Myocyte (in vitro differentiated cells): ENCODE results near the gene ZNF281. TPM values are rescaled to one million over a fixed set of nuclear protein-coding genes. Genes with fewer than 3 reads are reported as not detected.

Experiments
- DNase-seq: peaks from one replicate; pipeline ENCODE4 v3.0.0-alpha.2; 2012; ENCODE audit warnings: low read depth
- total RNA-seq: library from RNA; depleted of rRNA; stranded (reverse); fragments of >200 nt; gene quantifications from 2 replicates; pipeline ENCODE4 v1.2.3, GENCODE V29; 2014

The ZNF281 gene
- total RNA-seq, 1 donor from 2014 or later: 14.1 TPM

DNA sequence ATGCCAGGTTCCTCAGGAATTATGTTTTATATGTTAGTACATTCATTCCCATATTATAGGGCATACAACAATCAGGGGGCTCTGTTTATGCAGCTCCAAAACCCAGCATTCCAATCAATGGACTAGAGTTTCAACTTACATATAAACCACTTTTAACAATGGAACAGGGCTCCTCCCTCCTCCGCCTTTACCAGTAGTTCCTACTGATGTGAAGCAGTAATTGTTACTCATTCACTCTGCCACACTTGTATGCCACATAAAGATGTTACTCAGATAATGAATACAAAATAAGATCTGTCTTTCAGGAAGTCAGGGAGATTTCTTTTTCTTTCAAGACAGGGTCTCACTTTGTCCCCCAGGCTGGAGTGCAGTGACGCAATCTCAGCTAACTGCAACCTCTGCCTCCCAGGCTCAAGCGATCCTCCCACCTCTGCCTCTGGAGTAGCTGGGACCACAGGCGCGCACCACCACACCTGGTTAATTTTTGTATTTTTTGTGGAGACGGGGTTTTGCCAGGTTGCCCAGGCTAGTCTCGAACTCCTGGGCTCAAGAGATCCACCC, 17.1 kb downstream of the ZNF281 start:
- DNase-seq: no peak

DNA sequence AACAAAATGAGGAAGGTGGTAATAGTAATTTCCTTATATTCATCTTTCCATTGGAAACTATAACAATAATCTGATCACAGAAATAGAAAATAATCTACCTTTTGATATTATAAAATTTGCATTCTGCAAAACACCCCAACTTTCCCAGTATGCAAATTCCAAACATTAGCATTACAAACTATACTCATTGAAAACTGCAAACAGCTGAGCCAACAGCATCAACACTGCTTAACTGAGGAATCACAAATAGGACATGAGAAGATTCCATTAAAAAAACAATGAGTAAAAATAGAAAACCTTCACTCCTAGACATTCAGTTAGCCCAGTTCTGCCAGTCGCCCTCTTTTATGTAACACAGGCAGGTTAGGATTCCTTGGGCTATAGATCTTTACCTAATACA, 18.1 kb downstream of the ZNF281 start:
- DNase-seq: no peak

DNA sequence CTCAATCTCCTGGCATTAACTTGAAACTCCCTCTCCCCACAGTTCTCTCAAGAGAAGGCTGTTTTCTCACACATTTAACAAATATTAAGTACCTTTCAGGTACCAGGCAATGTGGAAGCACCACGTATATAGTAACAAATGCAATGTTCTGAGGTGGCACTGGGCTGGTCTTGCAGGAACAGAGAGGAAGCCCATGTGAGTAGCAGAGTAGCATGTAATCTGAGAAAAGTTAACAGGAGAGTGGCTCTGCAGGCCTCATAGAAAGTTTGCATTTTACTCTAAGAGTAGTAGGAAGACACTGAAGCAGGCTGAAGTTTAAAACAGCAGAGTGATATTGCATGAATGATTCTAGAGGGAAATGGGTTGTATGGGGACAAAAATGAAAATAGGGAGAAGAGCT, 21.0 kb downstream of the ZNF281 start:
- DNase-seq: no peak

DNA sequence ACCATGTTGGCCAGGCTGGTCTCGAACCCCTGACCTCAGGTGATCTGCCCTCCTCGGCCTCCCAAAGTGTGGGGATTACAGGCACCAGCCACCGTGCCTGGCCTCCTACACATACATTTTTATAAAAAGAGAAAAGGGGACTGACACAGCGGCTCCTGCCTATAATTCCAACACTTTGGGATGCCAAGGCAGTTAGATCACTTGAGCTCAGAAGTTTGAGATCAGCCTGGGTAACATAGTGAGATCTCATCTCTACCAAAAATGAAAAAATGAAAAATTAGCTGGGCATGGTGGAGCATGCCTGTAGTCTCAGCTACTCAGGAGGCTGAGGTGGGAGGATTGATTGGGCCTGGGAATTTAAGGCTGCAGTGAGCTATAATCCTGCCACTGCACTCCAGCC, 23.4 kb downstream of the ZNF281 start:
- DNase-seq: no peak

- DNase-seq: no peak
Observed at GRCh38 chr1:200384818-200385390, 24.9 kb downstream of the ZNF281 start.

DNA sequence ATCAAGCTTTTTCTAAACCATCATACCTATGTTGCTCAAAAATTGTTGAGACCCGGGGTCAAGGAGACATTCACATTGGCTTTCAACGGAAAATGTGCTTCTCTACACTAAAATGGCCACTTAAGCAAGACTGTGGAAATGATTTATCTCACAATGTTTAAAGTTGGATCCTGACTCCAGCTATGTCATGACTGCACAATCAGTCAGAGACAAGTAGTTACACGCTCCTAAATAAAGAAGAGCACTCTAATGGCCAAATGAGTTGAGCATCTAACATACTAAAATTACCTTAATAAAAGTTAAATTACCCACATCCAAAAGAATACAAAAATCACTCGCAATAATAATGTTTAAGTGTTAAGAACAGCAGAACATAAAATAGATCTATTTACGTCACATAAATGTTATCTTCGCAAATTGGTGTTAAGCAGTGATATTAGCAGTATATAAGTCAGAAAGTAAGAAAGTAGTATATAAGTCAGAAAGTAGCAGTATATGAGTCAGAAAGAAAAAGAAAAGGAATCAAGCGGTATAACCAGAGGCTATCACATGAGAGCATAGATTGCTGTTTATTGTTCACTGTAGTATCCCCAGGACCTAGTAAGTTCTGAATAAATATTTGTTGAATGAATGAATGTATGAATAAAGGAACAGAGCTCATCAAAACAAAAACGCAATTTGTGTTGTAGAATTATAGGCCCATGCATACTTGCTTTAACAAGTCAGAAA, 28.4 kb downstream of the ZNF281 start:
- DNase-seq: no peak

DNA sequence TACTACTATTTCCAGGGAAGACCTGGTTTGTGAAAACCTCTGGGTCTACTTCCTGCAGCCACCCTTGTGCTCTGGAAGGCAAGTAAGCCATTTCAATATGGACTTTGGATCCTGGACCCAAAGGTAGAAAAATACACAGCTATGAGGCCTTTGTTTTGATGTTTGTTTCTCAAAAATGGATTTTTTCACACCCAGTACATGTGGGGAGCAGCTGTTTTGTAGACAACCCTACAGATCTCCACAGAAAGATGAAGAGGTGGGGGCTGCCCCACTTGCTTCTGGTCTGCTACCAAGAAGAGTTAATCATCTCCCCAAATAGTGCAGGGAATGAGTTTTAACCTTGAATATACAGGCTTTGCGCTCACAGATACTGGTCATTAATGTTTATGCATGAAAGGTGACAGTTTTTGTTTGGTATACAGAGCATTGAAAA, 29.2 kb downstream of the ZNF281 start:
- no peak for DNase-seq

DNA sequence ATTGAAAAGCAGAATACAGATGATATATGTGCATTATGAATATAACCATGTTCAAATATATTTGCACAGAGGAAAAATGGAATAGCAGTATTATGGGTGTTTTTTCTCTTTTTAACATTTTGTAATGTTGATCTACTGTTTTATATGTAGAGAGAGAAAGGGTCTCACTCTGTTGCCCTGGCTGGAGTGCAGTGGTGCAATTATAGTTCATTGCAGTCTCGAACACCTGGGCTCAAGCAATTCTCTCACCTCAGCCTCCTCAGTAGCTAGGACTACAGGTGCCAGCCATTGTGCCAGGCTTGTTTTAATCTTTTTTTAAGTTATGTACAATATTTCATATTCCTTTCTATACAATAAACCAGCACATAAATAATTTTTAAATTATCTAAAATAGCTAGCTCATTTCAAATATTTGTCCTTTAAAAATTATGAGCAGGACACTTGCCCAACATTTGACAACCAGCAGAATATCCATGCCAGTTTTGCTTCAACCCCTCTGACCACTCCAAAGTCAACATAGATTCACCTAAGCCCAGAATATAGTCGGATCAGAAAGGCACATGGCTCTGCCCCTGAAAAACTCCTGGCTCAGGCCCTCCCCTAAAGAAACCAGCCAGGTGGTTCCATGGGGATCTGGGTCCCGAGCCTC, 29.8 kb downstream of the ZNF281 start:
- no peak for DNase-seq

DNA sequence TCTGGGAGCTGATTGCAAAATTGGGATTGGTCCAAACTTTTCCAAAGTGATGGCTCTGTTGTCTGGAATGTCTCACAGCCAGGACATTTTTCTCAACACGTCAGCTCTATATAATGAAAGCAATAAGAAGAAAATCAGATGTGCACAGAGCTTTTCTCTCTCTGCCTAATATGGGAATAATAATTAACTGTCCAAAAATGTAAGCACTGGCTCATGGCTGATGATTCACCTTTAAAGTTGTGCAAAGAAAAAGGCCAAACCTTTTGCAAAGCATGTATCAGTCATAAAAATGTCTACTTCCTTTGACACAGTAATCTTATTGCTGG, 30.4 kb downstream of the ZNF281 start:
- peak; percentile 40 for DNase-seq

- DNase-seq: no peak
Observed at GRCh38 chr1:200378096-200378495, 31.7 kb downstream of the ZNF281 start.

DNA sequence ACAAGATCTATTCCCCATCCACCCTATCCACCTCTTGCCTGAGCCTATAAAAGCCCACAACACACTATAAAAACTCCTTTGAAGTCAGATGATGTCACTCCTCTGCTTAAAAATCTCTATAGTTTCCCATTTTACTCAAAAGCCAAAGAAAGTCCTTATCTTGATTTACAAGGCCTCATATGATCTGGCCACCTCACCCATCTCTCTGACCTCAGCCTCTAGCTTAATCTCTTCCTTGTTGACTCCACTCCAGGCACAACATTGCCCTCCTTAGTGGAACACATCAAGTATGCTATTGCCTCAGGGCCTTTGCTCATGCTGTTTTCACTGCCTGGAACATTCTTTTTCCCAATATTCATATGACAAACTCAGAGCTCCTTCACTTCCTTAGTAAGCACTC, 33.3 kb downstream of the ZNF281 start:
- DNase-seq: no peak

DNA sequence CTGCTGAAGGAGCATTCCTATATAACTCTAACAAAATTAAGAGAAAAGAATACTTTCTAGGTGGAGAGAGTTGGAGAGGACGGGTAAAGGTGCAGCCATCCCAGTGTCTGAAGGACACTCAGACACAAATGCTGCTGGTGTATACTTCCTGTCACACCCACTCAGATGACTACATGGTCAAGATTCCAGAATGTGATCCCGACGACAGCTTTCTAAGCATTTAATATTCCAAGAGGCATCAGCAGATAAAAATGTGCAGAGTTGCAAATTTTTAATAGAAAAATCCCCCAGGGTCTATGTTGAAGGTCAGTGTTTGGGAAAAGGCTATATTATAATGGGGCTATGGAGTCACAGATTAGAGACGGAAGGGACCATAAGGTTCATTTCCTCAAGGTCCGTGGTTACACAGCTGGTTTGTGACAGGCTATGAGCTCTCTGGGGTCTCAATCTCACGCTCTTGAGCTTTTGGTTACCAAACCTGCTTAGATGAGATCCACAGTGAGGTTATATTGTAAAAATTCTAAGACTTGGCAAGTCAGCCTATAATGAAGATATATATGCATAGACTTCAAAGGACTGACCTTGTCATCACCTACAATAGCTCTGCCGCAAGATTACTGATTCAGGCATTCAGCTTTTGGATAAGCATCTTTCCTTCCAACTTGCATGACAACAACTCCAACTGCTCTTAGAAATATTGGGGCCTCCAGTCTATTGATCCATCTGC, 35.1 kb downstream of the ZNF281 start:
- DNase-seq: peak; percentile 11

GRCh38 chr1:200373811-200374231, 36.0 kb downstream of the ZNF281 start:
- no peak for DNase-seq

DNA sequence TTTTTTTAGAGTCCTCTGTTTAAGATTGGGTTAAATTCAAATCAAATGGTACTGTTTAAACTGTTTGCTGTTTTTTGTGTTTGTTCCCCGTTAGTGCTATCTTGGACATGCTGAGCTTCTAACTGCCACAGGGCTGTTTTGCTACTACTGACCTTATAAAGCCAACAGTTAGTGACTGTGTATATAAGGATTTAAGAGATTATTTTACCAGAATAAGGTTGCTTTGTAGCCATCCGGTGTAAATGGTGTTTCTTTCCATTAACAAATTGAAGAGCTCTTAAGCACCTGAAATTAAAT, 37.0 kb downstream of the ZNF281 start:
- DNase-seq: no peak

GRCh38 chr1:200372095-200372884, 37.5 kb downstream of the ZNF281 start:
- peak; percentile 34 for DNase-seq

- no peak for DNase-seq
Observed at GRCh38 chr1:200369706-200370105, 40.1 kb downstream of the ZNF281 start.

DNA sequence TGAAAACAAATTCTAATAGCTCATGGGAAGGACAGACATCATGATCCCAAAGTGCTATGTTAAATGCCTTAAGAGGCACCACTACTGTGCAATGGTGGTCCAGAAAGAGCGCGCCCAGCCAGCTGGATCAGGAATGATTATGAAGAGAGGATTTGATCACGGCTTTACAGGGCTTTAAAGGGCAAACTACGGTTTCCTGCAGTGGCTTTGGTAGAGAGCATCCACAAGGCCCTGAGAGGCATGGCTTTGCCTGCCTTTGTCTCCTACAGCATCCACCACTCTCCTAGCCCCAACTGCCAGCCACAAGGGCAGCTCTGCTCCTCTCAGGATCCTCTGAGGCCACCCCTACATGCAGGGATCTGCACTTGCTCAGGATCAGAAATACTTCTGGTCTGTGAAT, 40.7 kb downstream of the ZNF281 start:
- DNase-seq: no peak

DNA sequence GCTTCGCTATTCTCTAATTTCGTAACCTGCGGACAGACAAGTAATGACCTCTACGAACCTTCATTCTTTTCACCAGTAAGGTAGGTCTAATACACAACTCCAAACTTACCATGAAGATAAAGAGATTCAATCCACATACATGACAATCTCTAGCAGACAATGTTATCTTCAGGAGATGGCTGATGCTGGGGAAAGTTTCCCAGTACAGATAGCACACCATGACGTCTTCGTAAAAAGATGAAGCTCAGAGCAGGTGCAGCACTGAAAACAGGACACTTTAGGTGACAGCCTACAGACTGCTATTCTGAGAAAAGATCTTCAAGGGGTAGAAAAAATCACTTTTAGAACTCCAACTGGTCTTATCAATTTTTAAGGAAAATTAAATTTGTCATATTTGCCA, 41.3 kb downstream of the ZNF281 start:
- no peak for DNase-seq

GRCh38 chr1:200367841-200368534, 41.8 kb downstream of the ZNF281 start:
- DNase-seq: peak; percentile 83

DNA sequence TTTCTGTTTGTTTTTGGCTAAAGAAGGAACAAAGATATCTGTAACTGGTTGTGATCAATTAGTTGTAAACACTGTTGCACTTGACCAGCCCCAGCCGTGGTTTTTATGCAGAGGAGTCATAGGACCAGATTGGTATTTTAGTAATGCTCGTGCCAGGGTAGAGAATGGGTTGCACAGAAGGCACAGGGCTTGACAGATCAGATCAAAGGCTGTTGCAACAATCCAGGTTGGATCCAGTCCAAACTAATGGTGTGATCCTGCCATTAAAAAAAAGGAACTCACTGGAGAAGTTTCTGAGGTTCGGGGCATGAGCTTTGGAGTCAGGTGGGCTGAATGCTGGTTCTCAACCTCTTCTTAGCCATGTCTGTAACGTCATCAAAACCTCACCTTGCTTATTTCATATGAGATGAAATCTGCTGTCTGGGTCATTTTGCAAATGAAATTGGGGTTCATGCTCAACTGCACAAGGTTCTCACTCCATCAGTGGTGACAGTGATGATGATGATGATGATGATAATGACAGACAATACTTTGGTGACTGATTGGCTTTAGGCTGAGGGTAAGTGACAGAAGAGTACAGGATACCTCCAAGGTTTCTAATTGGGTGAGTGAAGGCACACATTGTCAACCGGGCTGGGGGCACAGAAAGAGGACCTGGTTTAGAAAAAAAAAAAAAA, 43.1 kb downstream of the ZNF281 start:
- peak; percentile 24 for DNase-seq
